NCI-H146 treated with DMSO at 0.1 percent for 48 hours (cell line): ENCODE measurements around the gene FAM50B.
A peak's percentile ranks its signal among the peaks of the same experiment; 100 is the strongest.

ENCODE experiments used
- DNase-seq: peaks from one replicate; lab custom pipeline; 2025; ENCODE audit not compliant: unreplicated experiment; lab: John Stamatoyannopoulos, UW

FAM50B gene, protein sequence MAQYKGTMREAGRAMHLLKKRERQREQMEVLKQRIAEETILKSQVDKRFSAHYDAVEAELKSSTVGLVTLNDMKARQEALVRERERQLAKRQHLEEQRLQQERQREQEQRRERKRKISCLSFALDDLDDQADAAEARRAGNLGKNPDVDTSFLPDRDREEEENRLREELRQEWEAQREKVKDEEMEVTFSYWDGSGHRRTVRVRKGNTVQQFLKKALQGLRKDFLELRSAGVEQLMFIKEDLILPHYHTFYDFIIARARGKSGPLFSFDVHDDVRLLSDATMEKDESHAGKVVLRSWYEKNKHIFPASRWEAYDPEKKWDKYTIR

DNA sequence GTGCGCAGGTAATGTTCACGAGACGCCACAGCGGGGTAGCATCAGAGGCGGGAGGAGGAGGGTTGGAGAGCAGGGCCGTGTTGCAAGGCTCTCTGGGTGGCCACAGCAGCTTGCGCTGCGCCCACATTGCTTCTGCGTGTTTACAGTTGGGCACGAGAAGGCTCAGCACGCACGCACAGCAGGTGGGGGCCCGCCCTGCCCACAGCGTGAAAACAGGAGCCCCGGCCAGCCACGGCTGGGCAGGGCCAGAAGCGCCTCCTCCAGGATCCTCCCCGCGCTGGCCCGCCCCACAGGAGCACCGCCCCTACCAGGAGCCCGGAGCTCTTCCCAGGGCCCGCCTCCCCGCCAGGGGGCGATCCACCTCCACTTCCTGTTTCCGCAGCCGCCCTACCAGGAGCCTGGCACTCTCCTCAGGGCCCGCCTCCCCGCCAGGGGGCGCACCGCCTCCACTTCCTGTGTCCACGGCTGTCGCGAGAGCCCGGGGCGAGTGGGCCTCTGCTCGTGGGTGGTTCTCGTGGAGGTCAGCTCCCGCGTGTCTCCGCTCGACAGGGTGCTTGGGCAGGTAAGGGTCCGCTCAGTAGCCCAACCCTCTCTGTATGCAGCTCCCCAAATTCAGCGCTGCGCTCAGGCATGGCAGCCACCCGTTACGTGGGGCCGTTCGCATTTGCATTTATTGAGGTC, at the start of gene FAM50B:
FAM50B (plus strand) TSS at position 449 of the 681 bp plus-strand sequence. CDS start 439 bp downstream, outside the sequence.
- DNase-seq: peak; percentile 45

DNA sequence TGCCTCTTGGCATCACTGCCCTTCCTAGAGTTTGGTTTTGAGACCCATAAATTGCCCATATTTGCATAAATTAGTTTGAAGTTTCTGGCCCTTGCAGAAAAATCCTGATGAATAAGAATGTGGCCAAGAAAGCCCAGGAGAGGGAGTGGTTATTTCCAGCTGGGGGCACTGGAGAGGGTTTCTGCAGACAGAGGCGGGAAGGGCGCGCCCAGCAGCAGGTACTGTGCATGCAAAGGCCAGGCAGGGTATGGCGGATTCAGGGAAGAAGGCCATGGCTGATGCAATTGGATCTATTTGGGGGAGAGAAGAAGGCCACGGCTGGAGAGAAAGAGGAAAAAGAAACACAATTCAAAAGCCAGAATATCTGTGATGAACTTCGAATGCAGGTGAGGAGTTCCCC, 49.5 kb upstream of the FAM50B start:
- no peak for DNase-seq

DNA sequence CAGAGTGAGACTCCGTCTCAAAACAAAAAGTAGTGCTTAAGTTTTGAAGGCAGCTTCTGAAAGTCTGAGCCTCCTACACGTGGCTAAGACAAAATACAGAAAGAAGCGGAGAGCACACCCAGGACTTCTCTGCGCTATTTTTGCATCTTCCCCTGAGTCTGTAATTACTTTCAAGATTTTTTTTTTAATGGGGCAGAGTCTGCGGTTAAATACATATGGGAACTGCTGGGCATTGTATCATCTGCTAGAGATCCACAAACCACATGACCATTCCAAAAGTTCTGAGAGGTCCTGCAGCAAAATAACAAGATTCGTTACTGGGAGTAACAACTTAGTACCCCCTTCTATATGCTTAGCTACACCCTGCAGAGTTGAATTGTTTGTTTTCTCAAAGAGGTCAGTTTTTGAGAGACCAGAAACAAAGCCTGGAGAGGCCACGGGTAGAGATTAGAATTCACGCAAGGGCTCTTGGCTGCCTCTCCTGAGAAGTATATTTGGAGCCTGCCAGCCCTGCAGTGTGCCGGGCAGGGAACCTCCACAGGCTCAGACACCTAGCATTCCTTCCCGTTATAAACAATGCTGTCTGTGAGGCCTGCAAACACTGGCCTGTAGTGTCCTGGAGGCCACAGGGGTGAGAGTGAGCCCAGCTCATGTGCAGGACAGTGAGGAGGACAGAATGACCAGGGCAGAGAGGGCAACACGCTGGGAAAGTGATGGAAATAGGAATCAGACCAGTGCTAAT, 48.2 kb upstream of the FAM50B start:
- DNase-seq: no peak

DNA sequence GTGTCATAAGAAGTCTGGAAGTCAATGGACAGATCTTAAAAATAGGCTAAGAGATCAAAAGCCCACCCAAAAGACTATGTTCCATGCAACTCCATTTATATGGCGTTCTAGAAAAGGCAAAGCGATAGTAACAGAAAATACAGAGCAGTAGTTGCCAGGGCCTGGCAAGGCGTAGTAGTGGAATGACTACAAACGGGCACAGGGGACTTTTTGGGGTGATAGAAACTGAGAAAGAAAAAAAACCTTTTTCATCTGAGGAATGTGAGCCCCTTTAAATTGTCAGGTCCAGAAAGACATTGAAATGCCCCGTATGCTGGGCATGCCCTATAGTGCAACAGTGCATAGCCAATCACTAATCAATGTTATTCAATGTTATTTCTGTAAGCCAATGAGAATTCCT, 47.2 kb upstream of the FAM50B start:
- no peak for DNase-seq

DNA sequence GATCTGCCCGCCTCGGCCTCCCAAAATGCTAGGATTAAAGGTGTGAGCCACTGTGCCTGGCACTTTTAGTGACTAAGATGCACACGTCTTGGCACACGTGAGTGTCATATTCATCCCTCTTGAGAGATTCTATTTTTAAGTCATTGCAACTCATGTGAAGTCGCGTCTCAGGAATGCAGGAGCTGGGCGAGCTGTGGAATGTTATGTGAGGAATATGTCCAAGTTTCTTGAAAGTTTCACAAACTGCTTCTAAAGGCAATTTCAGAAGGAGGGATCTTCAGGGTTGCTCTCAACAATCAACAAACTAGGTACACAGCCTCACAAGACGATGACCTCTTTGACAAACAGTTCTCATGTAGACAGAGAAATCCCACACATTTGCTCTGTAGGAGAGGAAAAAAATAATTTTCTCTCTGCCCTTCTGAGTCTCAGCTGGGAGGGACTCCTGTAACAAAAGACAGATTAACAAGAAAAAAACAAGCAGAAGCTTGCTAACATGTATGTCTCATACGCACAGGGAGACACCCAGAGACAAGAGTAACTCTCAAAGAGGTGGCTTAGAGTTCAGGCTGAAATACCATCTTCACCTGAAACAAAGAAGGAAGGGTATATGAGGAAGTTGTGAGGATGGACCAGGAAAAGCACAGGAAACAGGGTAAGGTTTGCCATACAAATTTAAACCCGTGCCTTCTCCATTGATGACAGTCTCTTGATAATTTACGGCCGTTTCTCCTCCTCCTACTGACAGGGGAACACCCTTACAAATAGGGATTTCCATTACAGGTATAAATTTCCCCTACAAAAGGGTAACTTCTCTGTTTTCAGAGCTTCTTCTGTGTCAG, 45.3 kb upstream of the FAM50B start:
- no peak for DNase-seq

DNA sequence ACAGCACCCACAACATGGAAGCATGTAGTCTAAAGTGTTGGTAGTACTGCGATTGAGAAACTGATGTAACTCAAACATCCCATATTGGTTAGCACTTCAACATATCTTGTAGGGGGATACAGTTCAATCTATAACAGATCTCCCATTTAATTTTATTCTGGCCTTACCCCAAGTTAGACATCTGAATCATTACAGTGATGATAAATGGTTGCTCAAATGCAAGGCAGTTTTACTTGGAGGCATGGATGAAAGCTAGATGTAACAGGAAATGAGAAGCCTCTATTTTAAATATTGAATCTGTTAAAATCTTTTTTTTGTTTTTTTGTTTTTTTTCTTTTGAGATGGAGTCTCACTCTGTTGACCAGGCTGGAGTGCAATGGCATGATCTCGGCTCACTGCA, 44.2 kb upstream of the FAM50B start:
- no peak for DNase-seq

DNA sequence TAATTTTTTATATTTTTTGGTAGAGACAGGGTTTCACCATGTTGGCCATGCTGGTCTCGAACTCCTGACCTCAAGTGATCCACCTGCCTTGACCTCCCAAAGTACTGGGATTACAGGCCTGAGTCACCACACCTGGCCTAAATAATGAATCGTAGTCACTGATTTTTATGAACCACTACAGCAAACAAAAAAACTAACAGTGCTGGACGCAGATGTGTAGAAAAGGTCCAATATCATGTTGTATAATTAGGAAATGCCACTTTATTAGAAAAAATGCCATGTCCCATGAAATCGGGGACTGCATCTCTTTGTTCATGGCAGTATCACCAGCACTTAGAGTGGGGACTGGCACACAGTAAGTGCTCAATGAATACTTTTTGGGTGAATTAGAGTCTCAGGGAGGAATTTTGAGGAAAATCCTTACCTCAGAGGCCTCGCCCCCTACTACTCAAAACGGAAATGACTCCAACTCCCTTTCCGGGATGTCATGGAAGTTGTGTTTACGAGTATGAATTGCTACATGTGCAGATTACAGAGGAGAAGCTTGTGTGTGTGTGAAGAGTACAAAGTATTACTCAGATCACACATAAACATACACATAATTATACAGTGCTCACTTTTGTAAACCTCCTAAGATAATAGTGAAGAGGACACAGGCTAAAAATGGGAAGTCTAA, 43.6 kb upstream of the FAM50B start:
- no peak for DNase-seq

DNA sequence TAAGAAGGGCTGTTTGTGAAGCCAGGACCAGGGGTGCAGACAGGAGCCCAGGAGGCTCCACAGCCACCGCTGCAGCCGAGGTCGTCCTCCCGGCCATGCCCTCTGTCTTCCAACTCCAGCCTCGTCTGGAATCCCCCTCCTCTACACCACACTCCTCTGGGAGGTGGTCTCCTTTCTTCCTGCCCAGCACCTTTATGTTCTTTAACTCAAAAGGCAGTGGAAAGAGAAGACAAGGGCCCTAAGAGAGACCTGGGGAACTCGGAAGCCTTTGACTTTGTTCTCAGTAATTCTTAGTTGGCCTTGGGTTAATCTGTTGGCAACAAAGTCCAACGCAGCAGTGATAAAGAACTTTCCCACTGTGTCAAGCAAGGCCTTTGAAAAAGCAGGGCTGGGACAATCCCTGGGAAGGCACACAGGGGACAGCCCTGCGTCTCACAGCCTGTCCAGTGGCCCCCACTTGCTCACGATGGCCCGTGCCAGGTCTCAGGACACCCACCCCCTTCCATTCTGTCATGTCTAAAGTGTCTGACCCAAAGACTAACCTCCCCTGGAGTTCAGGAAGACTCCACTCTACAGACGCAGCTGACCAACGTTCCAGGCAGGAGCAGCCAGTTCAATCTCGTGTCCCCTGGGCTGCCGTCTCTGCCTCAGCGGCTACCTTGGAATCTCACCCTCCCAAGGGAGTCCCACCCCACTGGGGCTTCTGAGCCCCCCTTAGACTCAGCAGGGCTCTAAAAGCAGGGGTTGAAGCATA, 42.8 kb upstream of the FAM50B start:
- no peak for DNase-seq

DNA sequence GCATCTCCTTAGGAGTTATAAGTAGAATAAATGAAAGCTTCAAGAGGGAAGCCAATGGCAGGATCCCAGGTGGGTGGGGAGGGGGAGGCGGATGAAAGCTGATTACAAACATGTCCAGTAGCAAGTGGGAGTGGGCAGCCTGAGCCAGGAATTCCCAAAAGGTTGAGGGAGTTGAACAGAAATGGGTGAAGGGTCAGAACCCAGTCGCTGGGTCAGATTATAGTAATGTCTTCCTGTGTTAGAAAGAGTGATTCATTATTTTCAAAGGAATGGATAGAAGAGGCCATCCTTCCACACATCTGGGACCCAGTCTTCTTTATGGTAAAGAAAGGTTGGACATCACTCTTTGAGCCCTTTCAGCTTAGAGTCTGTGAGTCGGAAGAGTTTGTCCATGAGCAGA, 41.0 kb upstream of the FAM50B start:
- DNase-seq: no peak

DNA sequence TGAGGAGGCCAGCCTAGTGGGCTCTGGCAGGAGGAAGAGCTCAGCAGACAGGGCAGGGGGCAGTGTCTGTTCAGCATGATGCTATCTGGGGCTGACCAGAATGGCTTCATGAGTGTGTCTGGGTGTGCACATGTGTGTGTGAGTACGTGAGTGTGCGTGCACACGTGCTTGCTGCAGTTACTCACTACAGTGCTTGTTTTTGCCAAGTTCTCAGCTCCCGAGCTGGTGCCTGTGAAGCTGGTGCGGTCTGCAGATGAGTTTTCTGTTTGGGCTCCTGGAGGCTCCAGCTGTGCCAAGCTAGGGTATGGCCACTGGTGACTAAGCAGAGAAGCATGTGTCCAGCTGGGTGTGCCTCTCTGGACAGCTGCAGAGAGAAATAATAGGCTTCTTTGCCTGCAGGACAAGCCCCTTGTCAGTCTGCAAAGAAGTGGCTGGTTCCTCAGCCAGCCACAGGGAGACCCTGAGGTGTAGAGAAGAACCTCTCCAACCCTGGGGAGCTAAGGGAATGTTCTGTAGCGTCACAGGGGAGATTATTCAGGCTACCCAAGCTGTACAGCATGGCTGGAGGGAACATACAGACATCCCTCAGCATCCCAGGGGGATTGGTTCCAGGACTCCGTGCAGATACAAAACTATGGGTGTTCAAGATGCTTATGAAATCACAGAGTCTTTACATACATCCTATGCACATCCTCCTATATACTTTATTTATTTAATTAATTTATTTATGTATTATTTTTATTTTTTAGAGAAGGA, 40.2 kb upstream of the FAM50B start:
- no peak for DNase-seq

DNA sequence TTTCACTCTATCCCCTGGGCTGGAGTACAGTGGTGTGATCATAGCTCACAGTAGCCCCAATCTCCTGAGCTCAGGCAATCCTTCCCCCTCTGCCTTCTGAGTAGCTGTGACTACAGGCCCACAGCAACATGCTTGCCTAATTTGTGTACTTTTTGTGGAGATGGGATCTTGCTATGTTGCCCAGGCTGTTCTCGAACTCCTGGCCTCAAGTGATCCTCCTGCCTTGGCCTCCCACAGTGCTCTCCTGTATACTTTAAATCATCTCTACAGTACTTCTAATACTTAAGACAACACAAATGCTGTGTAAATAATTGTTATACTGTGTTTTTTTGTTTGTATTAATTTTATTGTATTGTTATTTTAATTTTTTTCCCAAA, 39.7 kb upstream of the FAM50B start:
- no peak for DNase-seq

DNA sequence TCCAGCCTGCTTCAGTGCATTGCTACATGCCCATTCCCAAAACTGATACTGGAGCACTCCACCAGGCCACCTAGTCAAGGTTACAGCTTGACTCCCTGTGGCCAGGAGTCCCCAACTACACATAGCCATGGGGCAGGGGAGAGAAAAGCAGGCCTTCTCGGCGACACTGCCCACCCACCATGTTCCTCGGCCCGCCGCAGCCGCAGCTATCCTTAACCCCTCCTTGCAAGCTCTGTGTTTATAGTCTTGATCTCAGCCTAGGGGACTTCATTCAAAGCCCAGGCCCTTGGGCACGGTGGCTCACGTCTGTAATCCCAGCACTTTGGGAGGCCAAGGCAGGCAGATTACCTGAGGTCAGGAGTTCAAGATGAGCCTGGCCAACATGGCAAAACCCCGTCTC, 39.2 kb upstream of the FAM50B start:
- no peak for DNase-seq

DNA sequence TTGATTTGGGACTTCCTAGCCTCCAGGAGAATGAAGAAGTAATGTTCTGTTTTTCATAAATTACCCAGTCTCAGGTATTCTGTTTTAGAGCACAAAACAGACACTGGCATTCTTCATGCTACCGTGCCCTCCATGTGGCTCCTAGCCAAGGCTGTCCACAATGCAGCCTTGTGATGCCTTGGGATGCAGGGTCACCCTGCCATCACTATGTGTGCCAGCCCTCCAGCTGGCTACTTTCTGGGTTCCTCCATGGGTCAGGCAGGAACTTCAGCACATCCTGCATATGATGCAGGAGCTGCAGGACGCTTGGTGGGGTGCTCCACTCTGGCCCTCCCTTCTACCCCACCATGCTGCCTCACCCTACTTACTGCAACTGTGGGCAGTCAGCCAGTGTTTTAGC, 38.0 kb upstream of the FAM50B start:
- no peak for DNase-seq

DNA sequence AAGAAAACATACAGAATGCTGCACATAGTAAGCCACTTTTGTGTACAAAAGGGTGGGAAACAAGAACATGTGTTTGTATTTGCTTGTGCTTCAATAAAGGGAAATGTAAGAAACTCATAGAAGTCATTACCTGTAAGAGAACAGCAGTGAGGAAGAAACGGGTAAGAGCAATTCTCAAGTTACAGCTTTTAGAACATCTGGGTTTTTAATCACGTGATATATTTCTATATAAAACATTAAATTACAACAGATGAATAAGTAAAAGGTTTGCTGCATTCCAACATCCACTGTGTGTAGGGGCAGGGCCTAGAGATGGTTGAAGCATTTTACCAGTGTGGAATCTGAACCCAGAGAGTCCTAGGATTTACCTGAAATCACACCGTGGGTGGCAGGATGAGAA, 36.6 kb upstream of the FAM50B start:
- DNase-seq: no peak

DNA sequence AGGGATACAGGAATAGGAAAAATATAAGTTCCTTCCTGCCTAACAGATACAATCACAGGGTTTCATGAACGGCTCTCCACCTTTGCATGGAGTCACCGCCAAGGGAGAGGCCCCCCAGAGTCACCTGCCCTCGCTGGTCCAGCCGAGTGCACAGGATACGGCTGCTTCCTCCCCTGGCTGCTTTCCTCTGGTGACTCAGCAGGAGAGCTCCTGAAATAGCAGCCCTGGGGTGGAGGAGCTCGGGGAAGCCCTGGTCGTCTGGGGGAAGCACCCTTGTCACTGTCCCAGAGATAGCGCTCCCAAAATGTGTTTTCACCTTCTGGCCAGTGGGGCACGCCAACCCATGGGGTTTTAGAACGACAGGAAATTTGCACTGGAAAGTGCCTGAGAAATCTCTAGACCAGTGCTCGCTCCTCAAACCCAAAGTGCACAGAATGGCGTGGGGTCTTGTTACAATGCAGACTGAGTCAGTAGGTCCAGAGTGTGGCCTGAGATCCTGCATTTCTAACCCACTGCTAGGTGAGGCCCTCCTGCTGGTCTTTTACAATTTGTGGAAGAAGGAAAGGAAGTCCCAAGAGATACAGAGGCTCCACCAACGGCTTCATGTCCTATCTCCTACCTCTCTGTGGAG, 35.9 kb upstream of the FAM50B start:
- DNase-seq: no peak

DNA sequence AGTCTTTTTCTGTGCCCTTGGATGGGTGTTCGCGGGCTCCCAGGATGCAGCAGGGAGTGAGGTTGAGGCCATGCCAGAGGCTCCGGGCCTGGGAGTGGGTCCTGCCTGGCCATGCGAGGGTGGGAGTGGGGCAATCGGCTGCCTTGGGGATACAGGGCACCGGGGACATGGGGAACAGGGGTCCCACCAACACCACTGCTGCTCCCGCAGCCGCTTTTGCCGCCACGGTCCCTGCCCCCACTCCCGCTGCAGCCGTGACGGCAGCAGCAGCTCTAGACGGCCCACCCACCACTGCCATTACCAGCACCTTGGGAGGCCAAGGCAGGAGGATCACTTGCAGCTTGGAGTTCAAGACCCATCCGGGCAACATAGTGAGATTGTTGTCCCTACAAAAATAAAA, 35.3 kb upstream of the FAM50B start:
- no peak for DNase-seq

DNA sequence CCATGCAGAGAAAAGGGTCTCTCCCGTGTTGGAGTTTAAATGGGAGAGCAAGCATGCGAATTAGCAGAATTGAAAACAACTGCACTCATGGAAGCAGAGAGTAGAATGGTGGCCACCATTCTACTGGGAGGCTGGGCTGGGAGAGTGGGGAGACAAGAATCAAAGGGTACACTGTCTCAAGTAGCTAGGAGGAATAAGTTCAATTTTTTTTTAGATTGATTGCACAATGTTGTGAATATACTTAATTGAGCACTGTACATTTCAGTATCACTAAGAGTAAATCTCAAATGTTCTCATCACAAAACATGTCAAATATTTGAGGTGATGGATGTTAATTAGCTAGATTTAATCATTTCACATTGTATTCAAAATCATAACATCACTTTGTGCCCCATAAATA, 34.6 kb upstream of the FAM50B start:
- no peak for DNase-seq

DNA sequence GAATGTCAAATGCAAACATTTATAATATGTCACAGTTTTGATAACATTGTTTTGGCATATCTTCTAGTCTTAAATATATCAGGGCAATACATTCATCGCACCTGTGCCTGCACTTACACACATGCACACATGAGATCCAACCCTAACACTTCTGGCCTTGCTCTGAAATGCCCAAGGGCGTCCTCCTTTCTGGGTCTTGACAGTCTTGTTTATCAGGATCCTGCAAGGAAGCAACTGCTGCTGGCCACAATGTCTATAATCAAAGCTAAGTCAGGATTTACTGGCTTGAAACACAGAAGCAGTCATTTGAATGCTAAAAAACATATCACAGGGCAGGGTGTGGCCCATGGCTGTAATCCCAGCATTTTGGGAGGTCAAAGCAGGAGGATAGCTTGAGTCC, 32.9 kb upstream of the FAM50B start:
- DNase-seq: no peak
